ENCODE results near the gene NCOA5. TPM values are rescaled to one million over a fixed set of nuclear protein-coding genes. Genes with fewer than 3 reads are reported as not detected.

NCOA5 gene
- total and polyA plus RNA-seq, 9 of the 15 experiments (the other 6 are each of a cell fraction or from before 2014, with no cell fraction given), result 3.9 to 22.8 (median 13.8) TPM

DNA sequence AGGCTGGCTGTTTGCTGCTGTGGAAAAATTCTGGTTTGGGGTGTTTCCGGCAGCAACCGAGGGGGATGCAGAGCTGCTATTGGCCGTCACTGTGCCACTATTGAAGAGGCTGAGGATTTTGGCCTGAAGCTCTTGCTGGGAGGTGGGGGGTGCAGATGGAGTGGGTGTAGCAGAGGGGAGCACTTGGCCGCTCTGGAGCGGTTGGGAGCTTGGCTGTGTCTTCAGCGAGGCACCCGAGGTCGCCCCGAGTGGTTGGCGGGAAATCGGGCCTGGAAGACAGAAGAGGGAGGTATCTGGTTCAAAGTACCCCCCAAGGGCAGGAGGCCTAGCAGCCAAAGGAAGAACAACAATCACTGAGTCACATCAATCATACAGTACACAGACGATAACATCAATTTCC is 27.1 kb downstream of the NCOA5 start:
- ATAC-seq, result no peak
- FAIRE-seq, result no peak
- ChIA-PET CTCF (ENCODE audit: low intra/inter-chr PET ratio) (interaction anchor here (0.6 kb wide), 1 partner anchor 623 kb away, joined by 3 read pairs; no protein-coding TSS in a partner anchor), POLR2A (no interaction called here)
- Histone ChIP-seq H3K4me3 (no peak overlapping the region), H3K9me3 (replicated peaks; ENCODE audit: control insufficient read depth, insufficient read depth, low read depth, low read length) (no peaks in the 10 kb centered on the region), H3K9ac (ENCODE audit: insufficient read depth in 1 of 2, low read depth in 2 of 2, low read length in 2 of 2) (no peak overlapping the region), H2AFZ (ENCODE audit: low read depth, low read length) (no peak overlapping the region), H4K20me1 (replicated peaks; ENCODE audit: control insufficient read depth, insufficient read depth, low read length) (no peaks in the 10 kb centered on the region), H3K4me1 (replicated peaks in 1 of 2; ENCODE audit: control insufficient read depth in 2 of 2, insufficient read depth in 2 of 2, low read length in 2 of 2) (peaks cover 0 to 14% of the 10 kb centered on the region in 2 experiments; a peak in 2 of 5 replicates), H3K27ac (ENCODE audit: extremely low read depth, low read depth, low read length) (no peak overlapping the region), H3K27me3 (ENCODE audit: control insufficient read depth in 2 of 2, insufficient read depth in 2 of 2, low read length in 2 of 2) (no peaks in the 10 kb centered on the region), H3K36me3 (ENCODE audit: control insufficient read depth, insufficient read depth, low read length) (peaks cover 69% of the 10 kb centered on the region), H3K79me2 (ENCODE audit: control insufficient read depth, insufficient read depth, low read length) (no peaks in the 10 kb centered on the region), H3K4me2 (ENCODE audit: insufficient read depth, low read length) (no peak overlapping the region), H3K9me1 (ENCODE audit: control insufficient read depth, insufficient read depth, low read length) (no peaks in the 10 kb centered on the region)
- WGBS (ENCODE audit: insufficient coverage, low coverage, missing lambda C conversion rate), result 92% methylated on average over 4 of the region's 12 CpGs
- intact Hi-C loops (cut with micrococcal nuclease) (no loop called here), in situ Hi-C loops (cut with MboI) (no loop called here)
- BruUV-seq (replicated peaks), result no TSS peak
- no peak for DNase-seq (ENCODE audit: extremely low read depth in 1 of 4, low spot score in 3 of 4)
- TF ChIP-seq, protein P1, sequence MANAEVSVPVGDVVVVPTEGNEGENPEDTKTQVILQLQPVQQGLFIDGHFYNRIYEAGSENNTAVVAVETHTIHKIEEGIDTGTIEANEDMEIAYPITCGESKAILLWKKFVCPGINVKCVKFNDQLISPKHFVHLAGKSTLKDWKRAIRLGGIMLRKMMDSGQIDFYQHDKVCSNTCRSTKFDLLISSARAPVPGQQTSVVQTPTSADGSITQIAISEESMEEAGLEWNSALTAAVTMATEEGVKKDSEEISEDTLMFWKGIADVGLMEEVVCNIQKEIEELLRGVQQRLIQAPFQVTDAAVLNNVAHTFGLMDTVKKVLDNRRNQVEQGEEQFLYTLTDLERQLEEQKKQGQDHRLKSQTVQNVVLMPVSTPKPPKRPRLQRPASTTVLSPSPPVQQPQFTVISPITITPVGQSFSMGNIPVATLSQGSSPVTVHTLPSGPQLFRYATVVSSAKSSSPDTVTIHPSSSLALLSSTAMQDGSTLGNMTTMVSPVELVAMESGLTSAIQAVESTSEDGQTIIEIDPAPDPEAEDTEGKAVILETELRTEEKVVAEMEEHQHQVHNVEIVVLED (CRISPR knock-in tag; IDR thresholded peaks at IDR 0.05), result no peak
- no peak for TF ChIP-seq GTF2E2 (tag; IDR thresholded peaks at IDR 0.05)
- TF ChIP-seq HEY1 (CRISPR knock-in tag; IDR thresholded peaks at IDR 0.05; ENCODE audit: borderline replicate concordance), result no peak
- no peak for TF ChIP-seq NCOA1 (IDR thresholded peaks at IDR 0.05; ENCODE audit: low read depth)
- no peak for TF ChIP-seq NR4A1 (CRISPR knock-in tag; IDR thresholded peaks at IDR 0.05)
- no peak for TF ChIP-seq NR4A1 (tag; IDR thresholded peaks at IDR 0.05)
- TF ChIP-seq L3MBTL2 (IDR thresholded peaks at IDR 0.05), result no peak
- no peak for TF ChIP-seq FOXM1 (IDR thresholded peaks at IDR 0.05; ENCODE audit: low read depth)
- no peak for TF ChIP-seq FOXM1 (CRISPR knock-in tag; IDR thresholded peaks at IDR 0.05; ENCODE audit: low read depth)
- TF ChIP-seq, protein P2, sequence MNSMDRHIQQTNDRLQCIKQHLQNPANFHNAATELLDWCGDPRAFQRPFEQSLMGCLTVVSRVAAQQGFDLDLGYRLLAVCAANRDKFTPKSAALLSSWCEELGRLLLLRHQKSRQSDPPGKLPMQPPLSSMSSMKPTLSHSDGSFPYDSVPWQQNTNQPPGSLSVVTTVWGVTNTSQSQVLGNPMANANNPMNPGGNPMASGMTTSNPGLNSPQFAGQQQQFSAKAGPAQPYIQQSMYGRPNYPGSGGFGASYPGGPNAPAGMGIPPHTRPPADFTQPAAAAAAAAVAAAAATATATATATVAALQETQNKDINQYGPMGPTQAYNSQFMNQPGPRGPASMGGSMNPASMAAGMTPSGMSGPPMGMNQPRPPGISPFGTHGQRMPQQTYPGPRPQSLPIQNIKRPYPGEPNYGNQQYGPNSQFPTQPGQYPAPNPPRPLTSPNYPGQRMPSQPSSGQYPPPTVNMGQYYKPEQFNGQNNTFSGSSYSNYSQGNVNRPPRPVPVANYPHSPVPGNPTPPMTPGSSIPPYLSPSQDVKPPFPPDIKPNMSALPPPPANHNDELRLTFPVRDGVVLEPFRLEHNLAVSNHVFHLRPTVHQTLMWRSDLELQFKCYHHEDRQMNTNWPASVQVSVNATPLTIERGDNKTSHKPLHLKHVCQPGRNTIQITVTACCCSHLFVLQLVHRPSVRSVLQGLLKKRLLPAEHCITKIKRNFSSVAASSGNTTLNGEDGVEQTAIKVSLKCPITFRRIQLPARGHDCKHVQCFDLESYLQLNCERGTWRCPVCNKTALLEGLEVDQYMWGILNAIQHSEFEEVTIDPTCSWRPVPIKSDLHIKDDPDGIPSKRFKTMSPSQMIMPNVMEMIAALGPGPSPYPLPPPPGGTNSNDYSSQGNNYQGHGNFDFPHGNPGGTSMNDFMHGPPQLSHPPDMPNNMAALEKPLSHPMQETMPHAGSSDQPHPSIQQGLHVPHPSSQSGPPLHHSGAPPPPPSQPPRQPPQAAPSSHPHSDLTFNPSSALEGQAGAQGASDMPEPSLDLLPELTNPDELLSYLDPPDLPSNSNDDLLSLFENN (IDR thresholded peaks at IDR 0.05; ENCODE audit: low read depth in 2 of 2, low read length in 2 of 2), result no peak
- TF ChIP-seq ZNF140 (CRISPR knock-in tag; IDR thresholded peaks at IDR 0.05), result no peak
- TF ChIP-seq, protein P3, sequence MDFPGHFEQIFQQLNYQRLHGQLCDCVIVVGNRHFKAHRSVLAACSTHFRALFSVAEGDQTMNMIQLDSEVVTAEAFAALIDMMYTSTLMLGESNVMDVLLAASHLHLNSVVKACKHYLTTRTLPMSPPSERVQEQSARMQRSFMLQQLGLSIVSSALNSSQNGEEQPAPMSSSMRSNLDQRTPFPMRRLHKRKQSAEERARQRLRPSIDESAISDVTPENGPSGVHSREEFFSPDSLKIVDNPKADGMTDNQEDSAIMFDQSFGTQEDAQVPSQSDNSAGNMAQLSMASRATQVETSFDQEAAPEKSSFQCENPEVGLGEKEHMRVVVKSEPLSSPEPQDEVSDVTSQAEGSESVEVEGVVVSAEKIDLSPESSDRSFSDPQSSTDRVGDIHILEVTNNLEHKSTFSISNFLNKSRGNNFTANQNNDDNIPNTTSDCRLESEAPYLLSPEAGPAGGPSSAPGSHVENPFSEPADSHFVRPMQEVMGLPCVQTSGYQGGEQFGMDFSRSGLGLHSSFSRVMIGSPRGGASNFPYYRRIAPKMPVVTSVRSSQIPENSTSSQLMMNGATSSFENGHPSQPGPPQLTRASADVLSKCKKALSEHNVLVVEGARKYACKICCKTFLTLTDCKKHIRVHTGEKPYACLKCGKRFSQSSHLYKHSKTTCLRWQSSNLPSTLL (IDR thresholded peaks at IDR 0.05), result no peak
